Measurements from ENCODE around the gene PEX12.

PEX12 gene

GRCh38 chr17:35578197-35578928 lies at the start of gene PEX12 (continued):
- no peak for TF ChIP-seq ZNF362 (tag by site-specific recombination; IDR thresholded peaks at IDR 0.05)
- TF ChIP-seq ZNF24 (tag by site-specific recombination; IDR thresholded peaks at IDR 0.05): peak; percentile 80
- TF ChIP-seq KLF10 (tag by site-specific recombination; IDR thresholded peaks at IDR 0.05): peak; percentile 33; the same call in 1 of the 2 replicates
- no peak for TF ChIP-seq ZNF747 (tag by site-specific recombination; IDR thresholded peaks at IDR 0.05)
- TF ChIP-seq PRDM6 (tag by site-specific recombination; IDR thresholded peaks at IDR 0.05): no peak
- TF ChIP-seq GLIS1 (tag by site-specific recombination; IDR thresholded peaks at IDR 0.05): peak; percentile 57; the same call in 1 of the 2 replicates
- TF ChIP-seq YY2 (tag by site-specific recombination; IDR thresholded peaks at IDR 0.05): 0 out of 2 replicates have a peak, but pooled peaks have one; percentile 54
- TF ChIP-seq ZNF311 (tag by site-specific recombination; IDR thresholded peaks at IDR 0.05; ENCODE audit: borderline replicate concordance): no peak
- TF ChIP-seq ZNF544 (tag by site-specific recombination; IDR thresholded peaks at IDR 0.05): no peak
- no peak; the same call in 1 of the 2 replicates for TF ChIP-seq TSHZ1 (tag by site-specific recombination; IDR thresholded peaks at IDR 0.05; ENCODE audit: borderline replicate concordance)
- TF ChIP-seq ZNF394 (tag by site-specific recombination; IDR thresholded peaks at IDR 0.05; ENCODE audit: borderline replicate concordance): peak; percentile 49; the same call in 1 of the 2 replicates
- no peak for TF ChIP-seq ZNF514 (tag by site-specific recombination; IDR thresholded peaks at IDR 0.05)
- TF ChIP-seq ZSCAN5A (tag by site-specific recombination; IDR thresholded peaks at IDR 0.05): no peak
- no peak for TF ChIP-seq ZNF112 (tag by site-specific recombination; IDR thresholded peaks at IDR 0.05)
- TF ChIP-seq ZNF266 (tag by site-specific recombination; IDR thresholded peaks at IDR 0.05; ENCODE audit: low read depth): no peak
- no peak for TF ChIP-seq ZNF792 (tag by site-specific recombination; IDR thresholded peaks at IDR 0.05)
- no peak for TF ChIP-seq ZNF433 (tag by site-specific recombination; IDR thresholded peaks at IDR 0.05; ENCODE audit: low read depth)
- no peak for TF ChIP-seq ZNF48 (tag by site-specific recombination; IDR thresholded peaks at IDR 0.05)
- peak; percentile 28; the same call in 1 of the 2 replicates for TF ChIP-seq ELK4 (IDR thresholded peaks at IDR 0.05; ENCODE audit: borderline replicate concordance, low read depth, low read length)
- no peak for TF ChIP-seq ZFP41 (tag by site-specific recombination; IDR thresholded peaks at IDR 0.05; ENCODE audit: borderline replicate concordance)
- peak; percentile 69; the same call in 1 of the 2 replicates for TF ChIP-seq ZFP37 (tag by site-specific recombination; IDR thresholded peaks at IDR 0.05)
- TF ChIP-seq TCF7L2 (IDR thresholded peaks at IDR 0.05; ENCODE audit: borderline replicate concordance, low read depth, low read length): no peak
- TF ChIP-seq ZNF660 (tag by site-specific recombination; IDR thresholded peaks at IDR 0.05): peak; percentile 89
- TF ChIP-seq SALL2 (tag by site-specific recombination; IDR thresholded peaks at IDR 0.05; ENCODE audit: borderline replicate concordance): no peak
- peak; percentile 80 for TF ChIP-seq SP7 (tag by site-specific recombination; IDR thresholded peaks at IDR 0.05)
- no peak for TF ChIP-seq INSM2 (tag by site-specific recombination; IDR thresholded peaks at IDR 0.05)
- peak; percentile 95 for TF ChIP-seq ZNF629 (tag by site-specific recombination; IDR thresholded peaks at IDR 0.05)
- no peak for TF ChIP-seq ZNF488 (tag by site-specific recombination; IDR thresholded peaks at IDR 0.05)
